Rectal smooth muscle tissue (tissue), 1 donor: ENCODE measurements around the gene TXNRD2.
A peak's percentile ranks its signal among the peaks of the same experiment; 100 is the strongest.

ENCODE experiments used
- H3K27ac ChIP-seq: one replicate; pipeline ENCODE4 v1.7.0; 2013; ENCODE audit warnings: low read depth, low read length, inconsistent platforms
- H3K27me3 ChIP-seq: one replicate; pipeline ENCODE4 v1.7.0; 2013; ENCODE audit warnings: low read length; ENCODE audit not compliant: control insufficient read depth, insufficient read depth
- H3K36me3 ChIP-seq: one replicate; pipeline ENCODE4 v1.7.0; 2013; ENCODE audit warnings: low read length; ENCODE audit not compliant: control insufficient read depth, insufficient read depth
- H3K4me1 ChIP-seq: one replicate; pipeline ENCODE4 v1.7.0; 2013; ENCODE audit warnings: low read length; ENCODE audit not compliant: control insufficient read depth, insufficient read depth
- H3K4me3 ChIP-seq: one replicate; pipeline ENCODE4 v1.7.0; 2013; ENCODE audit warnings: low read length
- H3K9ac ChIP-seq: one replicate; pipeline ENCODE4 v1.7.0; 2013; ENCODE audit warnings: low read length

Gene TXNRD2

DNA sequence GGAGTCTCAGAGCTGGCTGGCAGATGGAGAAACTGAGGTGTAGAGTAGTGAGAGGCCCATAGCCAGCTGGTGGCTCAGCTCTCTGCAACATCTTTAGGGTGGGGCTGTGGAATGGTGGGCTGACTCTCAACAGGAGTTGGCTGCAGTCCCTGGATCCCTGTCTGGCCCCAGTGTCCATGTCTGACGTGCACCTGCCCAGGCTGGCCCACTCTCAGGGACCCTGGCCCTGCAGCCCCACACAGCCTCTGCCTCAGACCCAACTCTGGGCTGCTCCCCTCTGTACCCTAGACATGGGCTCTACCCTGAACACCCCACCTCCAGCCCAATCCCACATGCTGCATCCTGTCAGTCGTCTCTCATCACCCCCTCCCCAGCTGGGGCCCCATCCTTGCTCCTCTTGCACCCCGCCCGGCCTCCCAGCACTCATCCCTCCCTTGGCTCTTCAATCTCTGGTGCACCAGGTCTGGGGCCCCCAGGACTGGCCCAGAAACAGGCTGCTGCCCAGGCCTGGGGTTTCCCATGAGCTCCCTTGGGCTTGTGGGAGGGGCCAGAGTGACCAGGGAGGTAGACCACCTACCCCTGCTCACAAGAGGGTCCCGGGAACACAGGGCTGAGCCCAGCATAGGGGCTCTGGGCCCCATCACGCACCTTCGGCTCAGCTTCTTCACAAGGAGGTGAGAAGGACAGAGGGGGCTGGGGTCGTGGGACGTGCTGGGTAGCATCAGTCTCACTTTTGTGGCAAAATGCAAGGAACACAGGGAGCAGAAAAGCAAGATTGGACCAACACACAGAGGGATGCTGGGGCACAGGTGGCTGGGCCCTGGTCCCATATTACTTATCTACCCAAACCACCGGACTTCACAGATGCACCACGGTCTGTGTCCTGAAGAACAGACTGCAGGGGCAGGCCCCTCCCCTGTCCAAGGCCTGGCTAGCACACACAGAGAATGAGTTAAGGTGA is 43.5 kb upstream of the TXNRD2 start:
- H3K27ac ChIP-seq, result peak overlapping the region; percentile 29
- no peaks in the 10 kb centered on the region for H3K36me3 ChIP-seq
- H3K27me3 ChIP-seq, result no peaks in the 10 kb centered on the region
- peak overlapping the region; percentile 6 for H3K9ac ChIP-seq
- H3K4me1 ChIP-seq, result peaks cover 22% of the 10 kb centered on the region
- peak overlapping the region; percentile 12 for H3K4me3 ChIP-seq

DNA sequence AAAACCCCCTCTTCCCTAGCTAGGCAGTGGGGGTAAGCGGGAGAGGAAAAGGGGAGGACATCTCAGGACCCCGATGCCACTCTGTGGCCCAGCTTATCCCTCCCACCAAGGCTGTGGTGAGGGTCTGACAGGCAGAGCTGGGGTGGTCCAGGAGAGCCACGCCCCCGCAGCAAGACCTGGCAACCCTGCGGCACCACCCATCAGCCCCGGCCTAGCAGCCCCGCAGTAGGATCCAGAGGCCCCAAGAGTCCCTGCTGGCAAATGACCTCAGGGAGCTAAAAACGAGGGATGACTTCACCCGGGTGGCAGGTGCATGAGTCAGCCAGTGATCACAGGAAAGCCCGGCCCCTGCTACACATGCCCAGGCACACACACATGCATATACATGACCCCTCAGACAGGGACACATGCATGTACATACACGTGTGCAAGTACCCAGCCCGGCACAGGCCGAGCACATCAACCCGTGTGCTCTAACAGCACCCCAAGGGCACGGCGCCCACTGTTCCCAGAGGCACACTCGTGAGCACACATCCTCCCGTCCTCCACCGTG is 42.7 kb upstream of the TXNRD2 start:
- Histone ChIP-seq H3K4me1 (peaks cover 22% of the 10 kb centered on the region), H3K4me3 (no peak overlapping the region), H3K27ac (peak overlapping the region; percentile 73), H3K36me3 (no peaks in the 10 kb centered on the region), H3K9ac (no peak overlapping the region), H3K27me3 (no peaks in the 10 kb centered on the region)

GRCh38 chr22:19983741-19984140 is 42.1 kb upstream of the TXNRD2 start:
- H3K36me3 ChIP-seq, result no peaks in the 10 kb centered on the region
- peak overlapping the region; percentile 73 for H3K27ac ChIP-seq
- H3K4me3 ChIP-seq, result no peak overlapping the region
- H3K9ac ChIP-seq, result no peak overlapping the region
- H3K4me1 ChIP-seq, result peaks cover 22% of the 10 kb centered on the region
- H3K27me3 ChIP-seq, result no peaks in the 10 kb centered on the region

- Histone ChIP-seq H3K36me3 (peaks cover 6% of the 10 kb centered on the region), H3K27ac (no peak overlapping the region), H3K9ac (no peak overlapping the region), H3K27me3 (no peaks in the 10 kb centered on the region), H3K4me1 (peaks cover 22% of the 10 kb centered on the region), H3K4me3 (no peak overlapping the region)
Measured at GRCh38 chr22:19982991-19983578, 41.5 kb upstream of the TXNRD2 start.

GRCh38 chr22:19981961-19982920 is 40.6 kb upstream of the TXNRD2 start:
- Histone ChIP-seq H3K36me3 (peaks cover 7% of the 10 kb centered on the region), H3K27ac (no peak overlapping the region), H3K4me3 (no peak overlapping the region), H3K4me1 (peaks cover 22% of the 10 kb centered on the region), H3K9ac (no peak overlapping the region), H3K27me3 (no peaks in the 10 kb centered on the region)

DNA sequence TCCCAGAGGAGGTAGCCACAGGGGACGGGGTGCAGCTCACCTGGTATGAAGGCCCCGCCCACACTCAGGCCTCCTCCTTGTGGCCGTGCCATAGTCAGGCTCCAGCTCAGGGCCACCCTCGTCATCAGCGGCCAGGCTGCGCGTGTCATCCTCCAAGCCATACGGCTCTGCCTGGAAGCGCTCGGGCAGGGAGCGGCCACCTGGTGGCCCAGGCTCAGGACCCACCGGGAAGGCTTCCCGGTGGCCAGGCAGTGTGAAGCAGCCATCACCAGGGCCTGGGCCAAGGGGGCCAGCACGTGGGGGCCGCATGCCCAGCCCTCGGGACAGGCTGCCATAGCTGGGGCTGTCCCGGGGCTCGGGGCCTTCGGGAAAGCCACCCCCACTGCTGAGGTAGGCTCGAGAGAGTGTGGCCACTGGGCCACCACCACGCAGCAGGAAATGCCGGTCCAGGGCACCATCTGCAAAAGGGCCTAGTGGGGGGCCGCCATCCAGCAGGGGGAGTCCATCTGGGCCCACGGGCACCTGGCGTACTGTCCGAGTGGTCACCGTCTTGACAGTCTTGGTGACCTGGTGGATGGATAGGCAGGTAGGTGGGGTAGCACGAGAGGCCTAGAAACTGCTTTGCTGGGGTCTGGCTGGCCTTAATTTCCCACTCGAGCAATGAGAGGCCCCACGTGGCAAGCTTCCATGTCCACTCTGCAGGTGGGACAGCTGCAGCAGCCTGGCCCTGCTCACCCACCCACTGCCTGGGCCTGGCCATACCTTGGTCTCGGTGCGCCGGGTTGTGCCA is 39.7 kb upstream of the TXNRD2 start:
- peaks cover 22% of the 10 kb centered on the region for H3K4me1 ChIP-seq
- H3K27ac ChIP-seq, result no peak overlapping the region
- H3K27me3 ChIP-seq, result no peaks in the 10 kb centered on the region
- H3K9ac ChIP-seq, result no peak overlapping the region
- peaks cover 7% of the 10 kb centered on the region for H3K36me3 ChIP-seq
- H3K4me3 ChIP-seq, result no peak overlapping the region

DNA sequence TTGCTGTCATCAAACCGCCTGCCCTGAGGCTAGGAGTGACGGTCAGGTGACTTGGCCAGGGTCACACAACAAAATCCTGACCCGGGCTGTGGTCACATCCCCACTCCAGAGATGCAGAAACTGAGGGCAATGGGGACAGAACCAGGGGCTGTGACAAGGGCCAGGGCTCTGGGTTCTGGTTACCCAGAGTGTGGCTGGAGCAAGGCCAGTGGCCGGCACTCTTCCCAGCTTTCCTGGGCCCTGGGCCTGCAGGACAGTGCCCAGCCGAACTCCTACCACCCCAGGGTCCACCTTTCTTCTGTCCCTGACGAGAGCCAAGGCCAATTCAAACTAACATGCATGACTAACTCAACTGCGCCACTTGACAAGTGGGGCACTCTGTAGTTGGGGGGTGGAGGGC is 39.1 kb upstream of the TXNRD2 start:
- no peak overlapping the region for H3K4me3 ChIP-seq
- peaks cover 7% of the 10 kb centered on the region for H3K36me3 ChIP-seq
- H3K27me3 ChIP-seq, result no peaks in the 10 kb centered on the region
- peaks cover 16% of the 10 kb centered on the region for H3K4me1 ChIP-seq
- no peak overlapping the region for H3K27ac ChIP-seq
- no peak overlapping the region for H3K9ac ChIP-seq

- Histone ChIP-seq H3K27ac (no peak overlapping the region), H3K4me3 (no peak overlapping the region), H3K4me1 (peaks cover 15% of the 10 kb centered on the region), H3K27me3 (no peaks in the 10 kb centered on the region), H3K9ac (no peak overlapping the region), H3K36me3 (peaks cover 7% of the 10 kb centered on the region)
Measured at GRCh38 chr22:19979712-19980493, 38.3 kb upstream of the TXNRD2 start.

- Histone ChIP-seq H3K36me3 (peaks cover 7% of the 10 kb centered on the region), H3K4me1 (peaks cover 9% of the 10 kb centered on the region), H3K9ac (no peak overlapping the region), H3K27ac (no peak overlapping the region), H3K4me3 (no peak overlapping the region), H3K27me3 (no peaks in the 10 kb centered on the region)
Measured at GRCh38 chr22:19978748-19979147, 37.1 kb upstream of the TXNRD2 start.

DNA sequence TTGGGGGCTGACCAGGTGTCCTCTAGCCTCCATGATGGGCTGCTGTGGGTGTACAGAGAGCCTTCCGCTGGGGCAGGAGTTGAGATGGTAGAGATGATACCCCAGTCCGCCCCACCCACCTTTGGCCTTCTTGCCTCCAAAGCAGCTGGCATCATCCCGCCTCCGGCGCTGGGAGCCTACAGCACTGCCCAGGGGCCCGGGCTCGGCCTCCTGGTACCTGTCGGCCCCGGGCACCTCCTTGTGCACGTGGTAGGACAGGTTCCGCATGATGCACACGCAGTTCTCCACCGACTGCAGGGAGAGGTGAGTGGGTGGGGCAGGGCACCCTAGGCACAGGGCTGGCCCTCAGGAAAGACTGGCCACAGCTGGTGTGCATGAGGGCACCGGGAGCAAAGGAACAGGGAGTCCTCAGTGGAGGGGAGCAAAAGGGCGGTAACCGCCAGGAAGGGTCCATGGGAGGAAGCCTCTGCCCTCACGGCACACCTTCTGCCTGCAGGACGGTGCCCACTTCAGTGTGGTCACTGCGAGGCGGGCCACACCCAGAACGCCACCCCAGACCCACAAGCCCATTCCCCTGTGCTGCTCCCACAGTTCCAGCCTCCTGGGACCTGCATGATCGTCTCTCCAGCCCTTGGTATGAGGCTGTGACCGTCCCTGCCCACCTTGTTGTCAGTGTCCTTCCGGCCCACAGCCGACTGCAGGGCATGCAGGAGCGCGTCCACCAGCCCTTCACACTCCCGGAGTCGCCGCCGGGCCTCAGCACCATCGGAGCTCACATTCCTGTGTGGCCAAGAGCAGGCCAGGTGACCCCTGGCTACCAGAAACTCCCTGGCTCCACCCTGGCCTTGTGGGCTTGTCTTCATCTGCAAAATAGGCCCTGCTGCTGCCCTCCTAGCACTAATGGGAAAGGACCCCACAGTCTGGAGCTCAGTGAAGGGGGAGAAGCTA is 36.0 kb upstream of the TXNRD2 start:
- no peak overlapping the region for H3K9ac ChIP-seq
- H3K27ac ChIP-seq, result no peak overlapping the region
- peaks cover 3% of the 10 kb centered on the region for H3K4me1 ChIP-seq
- no peak overlapping the region for H3K4me3 ChIP-seq
- H3K27me3 ChIP-seq, result no peaks in the 10 kb centered on the region
- H3K36me3 ChIP-seq, result peaks cover 7% of the 10 kb centered on the region
